HepG2 (cell line): ENCODE measurements around the gene CLASP2. TPM values are rescaled to one million over a fixed set of nuclear protein-coding genes. Genes with fewer than 3 reads are reported as not detected.

ENCODE experiments used
- ARID2 ChIP-seq: sonication (generic); formaldehyde crosslinking; IDR thresholded peaks from 2 replicates; pipeline ENCODE4 v1.8.1; 2022; ENCODE audit warnings: mild to moderate bottlenecking, missing genetic modification reagents, borderline replicate concordance
- GFI1 ChIP-seq: sonication (generic); formaldehyde crosslinking; IDR thresholded peaks from 2 replicates; pipeline ENCODE4 v1.5.0; 2020; ENCODE audit warnings: missing genetic modification reagents, mild to moderate bottlenecking, borderline replicate concordance
- HNRNPUL1 ChIP-seq: fragments of 200-400 bp; formaldehyde crosslinking; IDR thresholded peaks from 2 replicates; pipeline ENCODE4 v1.6.1; 2017; ENCODE audit warnings: low read depth, mild to moderate bottlenecking, low read length, moderate library complexity
- IRF2 ChIP-seq: IDR thresholded peaks from 2 replicates; pipeline ENCODE4 v1.6.1; 2018; ENCODE audit warnings: missing genetic modification reagents, missing compliant biosample characterization
- MXD1 ChIP-seq: sonication (generic); formaldehyde crosslinking; IDR thresholded peaks from 2 replicates; pipeline ENCODE4 v1.4.0; 2020; ENCODE audit warnings: mild to moderate bottlenecking, missing genetic modification reagents
- MXI1 ChIP-seq: IDR thresholded peaks from 3 replicates; pipeline ENCODE4 v1.6.1; 2012; ENCODE audit warnings: low read depth, low read length, inconsistent platforms, borderline replicate concordance
- PAXIP1 ChIP-seq: sonication (generic); formaldehyde crosslinking; conservative IDR thresholded peaks from 2 replicates; pipeline ENCODE4 v1.4.0; 2020; ENCODE audit warnings: mild to moderate bottlenecking, missing genetic modification reagents, moderate library complexity
- PHF20 ChIP-seq: sonication (generic); formaldehyde crosslinking; IDR thresholded peaks from 2 replicates; pipeline ENCODE4 v1.5.0; 2020; ENCODE audit warnings: mild to moderate bottlenecking, missing genetic modification reagents
- POLR2A ChIP-seq, 2 experiments: IDR thresholded peaks; 2 replicates each; pipeline ENCODE4 v1.6.1; 2011; ENCODE audit warnings: low read depth in 2 of 2, low read length in 2 of 2, mild to moderate bottlenecking in 1 of 2, moderate library complexity in 1 of 2; ENCODE audit not compliant: insufficient read depth in 1 of 2
- REXO4 ChIP-seq: sonication (generic); formaldehyde crosslinking; IDR thresholded peaks from 2 replicates; pipeline ENCODE4 v1.8.0; 2022; ENCODE audit warnings: missing genetic modification reagents, mild to moderate bottlenecking, borderline replicate concordance
- SKI ChIP-seq: fragments of 450-650 bp; IDR thresholded peaks from one replicate; pipeline ENCODE4 v1.6.1; 2018; ENCODE audit warnings: mild to moderate bottlenecking; ENCODE audit not compliant: partially characterized antibody
- SP1 ChIP-seq, 2 experiments: fragments of 450-650 bp in 1 of 2; sonication (generic) in 1 of 2; formaldehyde crosslinking in 1 of 2; IDR thresholded peaks; 2 replicates each; pipeline versions ENCODE4 v1.4.0 to v1.6.1; 2016 to 2020; ENCODE audit warnings: missing genetic modification reagents in 1 of 2
- TOE1 ChIP-seq: sonication (generic); formaldehyde crosslinking; IDR thresholded peaks from 2 replicates; pipeline ENCODE4 v1.4.0; 2020; ENCODE audit warnings: mild to moderate bottlenecking, missing genetic modification reagents
- ZBTB21 ChIP-seq: sonication (generic); formaldehyde crosslinking; IDR thresholded peaks from 2 replicates; pipeline ENCODE4 v1.4.0; 2020; ENCODE audit warnings: missing genetic modification reagents
- ZBTB33 ChIP-seq: sonication (generic); formaldehyde crosslinking; IDR thresholded peaks from 2 replicates; pipeline ENCODE4 v1.4.0; 2020; ENCODE audit warnings: missing genetic modification reagents
- ZFY ChIP-seq: sonication (generic); formaldehyde crosslinking; IDR thresholded peaks from 2 replicates; pipeline ENCODE4 v1.4.0; 2020; ENCODE audit warnings: missing genetic modification reagents
- ZNF331 ChIP-seq: sonication (generic); formaldehyde crosslinking; IDR thresholded peaks from 2 replicates; pipeline ENCODE4 v1.4.0; 2020; ENCODE audit warnings: missing genetic modification reagents
- ZNF501 ChIP-seq: sonication (generic); formaldehyde crosslinking; IDR thresholded peaks from 2 replicates; pipeline ENCODE4 v1.5.1; 2020; ENCODE audit warnings: mild to moderate bottlenecking, moderate library complexity, missing genetic modification reagents
- ZNF569 ChIP-seq: sonication (generic); formaldehyde crosslinking; IDR thresholded peaks from 2 replicates; pipeline ENCODE4 v1.5.0; 2020; ENCODE audit warnings: mild to moderate bottlenecking, missing genetic modification reagents, moderate library complexity, borderline replicate concordance
- ZNF850 ChIP-seq: sonication (generic); formaldehyde crosslinking; conservative IDR thresholded peaks from 2 replicates; pipeline ENCODE4 v1.9.0; 2021; ENCODE audit warnings: mild to moderate bottlenecking, missing genetic modification reagents
- polyA plus RNA-seq, 8 experiments: library from polyadenylated mRNA; depleted of rRNA in 3 of 8; stranded (reverse) in 7 of 8; unstranded in 1 of 8; fragments of >200 nt; fragmentation: Illumina TruSeq in 4 of 8; extraction: Trizol in 4 of 8; gene quantifications; 2 replicates each; pipeline versions ENCODE4 v1.2.1 to v1.2.3, GENCODE V29; 2011 to 2016; ENCODE audit warnings: low read depth in 4 of 8, missing spikeins in 1 of 8, mixed read lengths in 1 of 8; ENCODE audit not compliant: insufficient read depth in 1 of 8
- total RNA-seq, 5 experiments: library from RNA; depleted of rRNA; stranded (reverse); fragments of >200 nt; fragmentation: Illumina TruSeq; extraction: Trizol; gene quantifications; 2 replicates each; pipeline ENCODE4 v1.2.3, GENCODE V29; 2016; ENCODE audit warnings: low read depth in 1 of 5
- TF ChIP-seq, protein P1 (sequence below): fragments of 450-650 bp; IDR thresholded peaks from 2 replicates; pipeline ENCODE4 v1.6.1; 2017
- TF ChIP-seq, protein P2 (sequence below): IDR thresholded peaks from 2 replicates; pipeline ENCODE4 v1.6.1; 2016

The CLASP2 gene
- total and polyA plus RNA-seq, 2 of the 13 experiments (the other 11 are each of a cell fraction or from before 2014, with no cell fraction given): 15.7 to 34.8 TPM

GRCh38 chr3:33717866-33718594 is at the start of gene CLASP2 (continued):
- TF ChIP-seq PAXIP1 (CRISPR knock-in tag) (peak; percentile 47), ZBTB21 (CRISPR knock-in tag) (peak; percentile 92), HNRNPUL1 (no peak), MXI1 (0 out of 3 replicates have a peak, but pooled peaks have one; percentile 6), REXO4 (CRISPR knock-in tag) (0 out of 2 replicates have a peak, but pooled peaks have one; percentile 55), POLR2A (IDR thresholded peaks at IDR 0.05; ENCODE audit: insufficient read depth in 1 of 2, low read depth in 2 of 2, low read length in 2 of 2) (peak; percentile 40 to 69; a peak in 2 of 4 replicates), ZNF501 (CRISPR knock-in tag) (peak; percentile 64; the same call in 1 of the 2 replicates), ZNF331 (CRISPR knock-in tag) (0 out of 2 replicates have a peak, but pooled peaks have one; percentile 40), ZBTB33 (CRISPR knock-in tag) (peak; percentile 3; the same call in 1 of the 2 replicates), MXD1 (CRISPR knock-in tag) (peak; percentile 89), ZNF850 (CRISPR knock-in tag) (peak; percentile 72; the same call in 1 of the 2 replicates), SP1 (IDR thresholded peaks at IDR 0.05) (no peak), SP1 (CRISPR knock-in tag; IDR thresholded peaks at IDR 0.05) (0 out of 2 replicates have a peak, but pooled peaks have one; percentile 19), PHF20 (CRISPR knock-in tag) (peak; percentile 67), ZNF569 (CRISPR knock-in tag) (no peak), TOE1 (CRISPR knock-in tag) (0 out of 2 replicates have a peak, but pooled peaks have one; percentile 28), SKI (peak; percentile 8), ZFY (CRISPR knock-in tag) (peak; percentile 86), ARID2 (CRISPR knock-in tag) (no peak; the same call in 1 of the 2 replicates), GFI1 (CRISPR knock-in tag) (peak; percentile 62; the same call in 1 of the 2 replicates), IRF2 (CRISPR knock-in tag) (peak; percentile 50; the same call in 1 of the 2 replicates)
- TF ChIP-seq, protein P1, sequence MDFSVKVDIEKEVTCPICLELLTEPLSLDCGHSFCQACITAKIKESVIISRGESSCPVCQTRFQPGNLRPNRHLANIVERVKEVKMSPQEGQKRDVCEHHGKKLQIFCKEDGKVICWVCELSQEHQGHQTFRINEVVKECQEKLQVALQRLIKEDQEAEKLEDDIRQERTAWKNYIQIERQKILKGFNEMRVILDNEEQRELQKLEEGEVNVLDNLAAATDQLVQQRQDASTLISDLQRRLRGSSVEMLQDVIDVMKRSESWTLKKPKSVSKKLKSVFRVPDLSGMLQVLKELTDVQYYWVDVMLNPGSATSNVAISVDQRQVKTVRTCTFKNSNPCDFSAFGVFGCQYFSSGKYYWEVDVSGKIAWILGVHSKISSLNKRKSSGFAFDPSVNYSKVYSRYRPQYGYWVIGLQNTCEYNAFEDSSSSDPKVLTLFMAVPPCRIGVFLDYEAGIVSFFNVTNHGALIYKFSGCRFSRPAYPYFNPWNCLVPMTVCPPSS: no peak
- TF ChIP-seq, protein P2, sequence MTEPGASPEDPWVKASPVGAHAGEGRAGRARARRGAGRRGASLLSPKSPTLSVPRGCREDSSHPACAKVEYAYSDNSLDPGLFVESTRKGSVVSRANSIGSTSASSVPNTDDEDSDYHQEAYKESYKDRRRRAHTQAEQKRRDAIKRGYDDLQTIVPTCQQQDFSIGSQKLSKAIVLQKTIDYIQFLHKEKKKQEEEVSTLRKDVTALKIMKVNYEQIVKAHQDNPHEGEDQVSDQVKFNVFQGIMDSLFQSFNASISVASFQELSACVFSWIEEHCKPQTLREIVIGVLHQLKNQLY: no peak
